NCI-H69 (cell line): ENCODE measurements around the gene C14orf93.
"Not testable (repeated sequence)": the region's sequence is repeated elsewhere in the genome, so short reads cannot be mapped to it uniquely, and the experiment has no call there.

Experiments
- DNase-seq: peaks from one replicate; lab custom pipeline; 2025; lab: John Stamatoyannopoulos, UW

The C14orf93 gene

DNA sequence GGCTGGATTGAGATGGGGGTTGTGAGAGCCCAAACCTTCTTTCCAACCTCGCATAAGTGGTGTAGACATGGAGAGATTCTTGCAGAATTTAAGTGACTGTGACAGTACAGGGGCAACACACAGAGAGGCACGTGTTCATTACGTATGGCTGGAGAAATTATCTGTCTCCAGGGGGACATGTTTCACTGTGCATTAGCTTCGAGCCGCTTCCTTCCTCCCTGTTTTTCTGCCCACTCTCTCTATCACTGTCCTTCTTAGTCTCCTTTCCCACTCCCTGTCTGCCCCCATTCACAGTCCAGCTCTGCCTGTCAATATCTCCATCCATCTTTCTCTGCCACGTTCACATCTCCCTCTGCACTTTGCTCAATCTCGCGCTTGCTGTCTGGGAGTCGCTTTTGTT is 11.5 kb upstream of the C14orf93 start:
- no peak for DNase-seq

DNA sequence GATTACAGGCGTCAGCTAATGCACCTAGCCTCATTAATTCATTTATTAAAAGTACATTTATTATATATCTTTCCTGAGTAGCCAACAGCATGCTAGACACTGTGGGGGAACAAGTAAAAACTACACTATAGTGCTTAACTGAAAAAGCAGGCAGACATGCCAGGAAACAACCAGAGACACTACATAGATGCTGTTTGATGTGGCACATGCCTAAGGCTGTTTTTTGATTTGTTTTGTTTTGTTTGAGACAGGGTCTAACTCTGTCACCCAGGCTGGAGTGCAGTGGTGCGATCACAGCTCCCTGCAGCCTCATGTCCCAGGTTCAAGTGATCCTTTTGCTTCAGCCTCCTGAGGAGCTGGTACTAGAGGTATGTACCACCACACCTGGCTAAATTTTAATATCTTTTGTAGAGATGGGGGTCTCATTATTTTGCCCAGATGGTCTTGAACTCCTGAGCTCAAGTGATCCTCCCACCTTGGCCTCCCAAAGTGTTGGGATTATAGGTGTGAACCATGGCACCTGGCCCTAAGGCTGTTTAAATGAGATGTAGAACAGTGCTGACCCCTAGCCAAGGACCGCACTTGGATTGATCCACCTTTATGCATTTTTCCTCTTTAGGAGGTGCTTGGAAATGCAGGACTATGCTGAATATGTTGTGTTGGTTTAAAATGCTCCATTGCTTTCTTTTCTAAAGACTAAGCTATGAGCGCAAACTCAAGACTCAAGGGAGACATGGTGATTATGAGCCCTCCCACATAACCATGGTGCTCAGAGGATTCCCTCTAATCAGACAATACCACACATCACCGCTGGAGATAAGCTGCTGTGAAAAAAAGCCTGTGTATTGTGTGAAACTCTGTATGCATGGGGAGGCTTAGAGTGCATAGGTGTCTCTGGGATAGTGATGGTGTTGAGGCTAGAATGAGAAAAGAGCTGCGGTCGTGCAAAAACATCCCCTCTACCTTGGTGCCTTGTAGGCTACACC is 10.5 kb upstream of the C14orf93 start:
- DNase-seq: no peak

DNA sequence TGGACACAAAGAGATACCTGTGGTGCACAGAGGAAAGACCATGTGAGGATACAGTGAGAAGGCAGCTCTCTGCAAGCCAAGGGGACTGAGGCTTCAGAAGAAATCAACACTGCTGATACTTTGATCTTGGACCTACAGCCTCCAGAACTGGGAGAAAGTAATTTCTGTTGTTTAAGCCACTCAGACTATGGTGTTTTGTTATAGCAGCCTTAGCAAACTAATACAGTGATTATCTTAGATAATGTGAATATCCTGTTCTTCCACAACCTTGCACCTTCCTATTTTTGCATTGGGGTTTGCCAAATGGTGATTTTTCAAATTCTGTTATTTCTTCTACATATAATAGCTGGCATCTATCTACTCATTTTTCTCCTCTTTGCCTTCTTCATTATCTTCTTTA is 8.2 kb upstream of the C14orf93 start:
- no peak for DNase-seq

DNA sequence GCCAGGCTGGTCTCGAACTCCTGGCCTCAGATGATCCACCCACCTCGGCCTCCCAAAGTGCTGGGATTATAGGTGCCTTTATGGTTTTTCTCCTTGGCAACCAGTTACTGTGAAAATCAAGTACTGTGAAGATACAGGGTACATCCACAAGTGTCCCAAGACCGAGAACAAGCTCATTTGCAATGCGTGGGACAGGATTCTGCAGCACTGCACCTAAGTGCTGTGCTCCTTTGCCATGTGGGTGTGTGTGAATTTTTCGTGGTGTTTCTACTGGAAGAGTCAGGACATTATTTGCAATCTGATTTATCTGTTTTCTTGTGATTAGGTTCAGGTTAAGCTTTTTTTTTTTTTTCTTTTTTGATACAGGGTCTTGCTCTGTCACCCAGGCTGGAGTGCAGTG is 7.1 kb upstream of the C14orf93 start:
- no peak for DNase-seq

DNA sequence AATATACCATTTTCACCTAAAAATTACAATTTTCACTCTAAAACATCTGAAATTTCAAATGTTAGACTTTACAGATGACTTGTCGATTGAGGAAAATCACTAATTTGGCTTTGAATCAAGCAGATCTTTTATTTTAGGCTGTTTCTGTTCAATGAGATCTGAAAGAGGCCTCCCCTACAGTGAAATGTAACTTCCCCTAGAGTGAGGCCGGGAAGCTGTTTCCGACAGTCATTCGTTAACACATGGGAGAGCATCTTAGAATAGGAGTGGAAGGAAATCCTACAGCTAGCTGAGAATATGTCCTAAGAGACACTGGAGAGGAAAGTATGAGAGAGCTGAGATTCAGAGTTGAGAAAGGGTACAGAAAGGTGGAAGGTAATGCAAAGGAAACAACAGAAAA is 5.7 kb upstream of the C14orf93 start:
- DNase-seq: no peak

DNA sequence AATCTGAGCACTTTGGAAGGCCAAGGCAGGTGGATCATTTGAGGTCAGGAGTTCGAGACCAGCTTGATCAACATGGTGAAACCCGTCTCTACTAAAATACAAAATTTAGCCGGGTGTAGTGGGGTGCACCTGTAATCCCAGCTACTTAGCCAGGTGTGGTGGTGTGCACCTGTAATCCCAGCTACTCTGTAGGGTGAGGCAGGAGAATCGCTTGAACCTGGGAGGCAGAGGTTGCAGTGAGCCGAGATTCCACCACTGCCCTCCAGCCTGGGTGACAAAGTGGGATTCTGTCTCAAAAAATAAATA is 3.8 kb upstream of the C14orf93 start:
- not testable (repeated sequence) for DNase-seq

DNA sequence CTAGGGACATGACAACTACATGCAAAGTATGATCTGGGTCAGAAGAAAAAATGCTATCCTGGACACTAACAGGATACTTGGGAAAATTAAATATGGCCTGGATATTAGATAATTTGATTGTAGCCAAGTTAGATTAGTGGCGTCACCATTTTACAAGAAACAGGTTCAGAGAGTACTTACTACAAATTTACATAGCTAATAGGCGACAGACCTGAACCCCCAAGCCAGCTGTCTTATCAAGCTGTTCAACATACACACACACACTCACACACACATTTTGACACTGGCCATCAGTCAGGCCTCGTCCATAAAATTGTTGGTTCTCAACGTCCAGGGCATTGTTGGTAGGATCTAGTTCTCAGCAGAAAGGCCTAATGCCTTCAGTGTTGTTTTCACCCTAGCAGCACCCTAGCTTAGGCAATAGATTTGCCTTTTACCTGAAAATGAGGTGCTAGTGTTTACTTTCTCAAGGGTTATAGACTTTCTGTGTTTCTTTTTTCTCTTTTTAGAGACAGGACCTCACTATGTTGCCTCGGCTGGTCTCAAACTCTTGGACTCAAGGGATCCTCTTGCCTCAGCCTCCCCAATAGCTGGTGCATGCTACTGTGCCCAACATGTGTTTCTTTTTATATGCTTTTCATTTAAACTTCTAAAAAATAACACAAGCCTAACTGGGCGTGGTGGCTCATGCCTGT is 3.3 kb upstream of the C14orf93 start:
- no peak for DNase-seq

DNA sequence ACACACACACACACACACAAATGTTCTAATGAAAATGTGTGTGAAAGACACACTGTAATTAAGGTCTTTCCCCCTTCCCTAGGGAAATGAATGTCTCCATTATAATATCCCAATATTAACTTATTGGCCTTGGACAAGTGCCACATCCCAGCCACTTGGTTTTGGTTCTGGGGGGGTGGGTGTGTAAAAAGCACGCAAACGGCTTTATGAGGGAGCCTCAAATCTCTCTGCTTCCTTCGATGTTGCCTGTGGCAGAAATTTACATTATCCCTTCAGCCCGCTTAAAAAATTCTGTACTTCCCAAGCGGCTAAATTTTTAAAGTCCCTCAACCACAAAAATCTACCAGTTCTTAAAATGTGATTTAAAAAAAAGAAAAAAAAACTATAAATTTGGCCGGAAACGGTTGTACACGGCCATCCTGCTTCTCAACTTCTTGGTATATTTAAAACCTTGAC is 432 bp downstream of the C14orf93 start:
- peak; percentile 88 for DNase-seq

DNA sequence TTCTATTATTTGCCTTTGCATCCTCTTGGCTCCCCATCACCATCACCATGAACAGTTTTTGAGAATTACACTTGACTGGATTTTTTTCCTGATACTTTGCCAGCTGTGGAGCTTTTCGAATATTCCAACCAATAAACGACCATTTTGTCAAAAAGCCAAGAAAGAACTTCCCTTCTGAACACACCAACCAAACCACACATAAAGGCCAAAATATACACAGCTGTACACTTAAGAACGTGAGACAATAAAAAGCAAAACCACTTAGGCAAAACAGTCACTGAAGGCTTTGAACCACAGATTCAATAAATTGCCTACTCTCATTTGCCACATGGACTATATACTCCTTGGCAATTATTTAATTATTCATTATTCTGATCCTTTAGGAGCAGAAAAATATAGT is 1.1 kb downstream of the C14orf93 start:
- DNase-seq: peak; percentile 56

DNA sequence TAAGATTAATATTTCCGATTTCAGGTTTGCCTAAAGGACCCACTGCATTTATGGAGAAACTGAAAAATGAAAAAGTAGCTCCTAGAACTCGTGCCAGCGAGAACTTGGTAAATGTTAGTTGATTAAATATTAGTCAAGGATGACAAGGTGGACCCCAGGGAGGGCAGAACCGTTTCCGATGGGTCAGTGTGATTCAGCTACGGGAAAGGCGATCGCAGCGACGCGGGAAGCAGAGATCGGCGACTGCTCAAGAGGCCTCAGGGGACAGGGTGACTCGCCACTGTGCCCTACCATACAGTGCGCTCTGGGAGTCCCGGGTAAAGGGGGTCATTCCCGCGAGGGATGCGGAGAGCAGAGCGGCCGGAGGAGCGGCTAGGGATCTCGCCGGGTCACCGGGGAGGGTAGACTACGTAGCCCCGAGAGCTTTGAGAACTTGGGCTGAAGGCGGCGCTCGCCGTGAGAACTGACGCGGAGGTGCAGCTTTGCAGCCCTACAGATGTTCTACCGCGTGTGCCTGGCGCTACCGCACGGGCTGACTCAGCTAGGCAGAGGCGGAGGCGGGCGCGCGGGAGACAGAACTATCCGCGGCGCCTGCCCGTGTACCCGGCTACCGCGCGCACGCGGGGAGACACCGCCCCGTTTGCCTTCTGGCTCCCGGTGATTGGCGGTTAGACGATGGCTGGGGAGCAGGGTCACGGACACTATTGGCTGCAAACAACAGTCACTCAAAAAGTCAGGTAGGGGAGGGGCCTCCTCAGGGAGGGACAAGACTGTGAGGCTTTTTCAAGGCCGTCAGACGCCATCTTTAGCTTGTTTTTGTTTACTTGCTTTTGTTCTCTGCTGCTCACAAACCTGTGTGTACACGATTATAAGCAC is 3.2 kb downstream of the C14orf93 start:
- DNase-seq: peak; percentile 99

DNA sequence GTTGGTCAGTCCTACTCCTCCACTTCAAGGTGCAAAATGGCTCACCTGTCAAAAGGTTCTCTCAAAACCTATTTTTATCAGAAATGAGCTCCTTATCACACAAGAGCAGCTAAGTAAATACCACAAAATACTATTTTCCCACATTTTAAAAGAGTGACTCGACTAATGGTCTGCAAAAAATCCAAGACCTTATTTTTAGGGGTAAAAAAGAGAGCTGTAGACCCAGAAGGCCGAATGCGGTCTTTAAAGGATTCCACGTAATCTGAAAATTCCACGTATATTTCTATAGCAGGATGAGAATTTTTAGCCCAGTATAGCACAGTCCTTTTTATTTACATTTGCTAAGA is 3.8 kb downstream of the C14orf93 start:
- peak; percentile 40 for DNase-seq

DNA sequence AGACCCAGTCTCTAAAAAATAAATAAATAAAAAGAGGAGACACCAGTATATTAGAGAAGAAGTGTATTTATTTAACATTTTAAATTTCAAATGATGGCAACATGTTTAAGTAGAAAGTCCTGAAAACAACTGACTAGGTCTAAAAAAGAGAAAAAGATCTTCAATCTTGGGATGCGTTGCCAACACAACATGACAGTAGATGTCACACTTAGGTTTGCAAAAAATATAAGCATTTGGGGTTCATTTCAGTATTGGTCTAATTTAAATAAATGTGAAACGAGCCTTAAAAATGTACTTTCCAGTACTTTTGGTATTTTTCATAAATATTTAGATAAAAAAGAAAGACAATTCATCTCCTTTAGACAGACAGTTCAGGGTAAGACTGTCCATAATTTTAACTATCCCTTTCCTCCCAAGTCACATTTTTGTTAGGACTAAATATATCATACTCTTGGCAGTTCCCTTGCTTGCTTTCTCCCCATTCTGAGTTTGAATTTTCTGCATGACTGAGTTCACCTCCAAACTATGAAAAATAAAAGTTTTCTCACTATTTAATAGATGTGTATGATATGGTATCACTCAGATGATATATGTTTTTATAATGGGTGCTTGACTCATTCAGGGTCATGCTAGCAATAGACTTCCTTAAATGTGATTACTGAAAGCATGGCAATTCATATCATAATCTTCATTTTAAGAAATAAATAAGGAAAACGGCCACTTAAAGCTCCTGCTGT is 4.3 kb downstream of the C14orf93 start:
- no peak for DNase-seq

DNA sequence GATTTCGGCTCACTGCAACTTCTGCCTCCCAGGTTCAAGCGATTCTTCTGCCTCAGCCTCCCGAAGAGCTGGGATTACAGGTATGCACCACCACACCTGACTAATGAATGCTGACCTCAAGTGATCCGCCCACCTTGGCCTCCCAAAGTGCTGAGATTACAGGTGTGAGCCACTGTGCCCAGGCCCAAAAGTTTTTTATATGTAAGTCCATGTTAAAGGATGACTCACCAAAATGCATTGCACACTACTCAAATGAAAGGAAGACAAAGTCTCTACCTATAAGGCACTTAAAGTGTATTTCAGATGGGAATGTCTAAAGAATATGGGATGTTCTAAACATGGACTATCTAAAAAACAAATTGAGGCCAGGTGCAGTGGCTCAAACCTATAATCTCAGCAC is 5.7 kb downstream of the C14orf93 start:
- DNase-seq: not testable (repeated sequence)

DNA sequence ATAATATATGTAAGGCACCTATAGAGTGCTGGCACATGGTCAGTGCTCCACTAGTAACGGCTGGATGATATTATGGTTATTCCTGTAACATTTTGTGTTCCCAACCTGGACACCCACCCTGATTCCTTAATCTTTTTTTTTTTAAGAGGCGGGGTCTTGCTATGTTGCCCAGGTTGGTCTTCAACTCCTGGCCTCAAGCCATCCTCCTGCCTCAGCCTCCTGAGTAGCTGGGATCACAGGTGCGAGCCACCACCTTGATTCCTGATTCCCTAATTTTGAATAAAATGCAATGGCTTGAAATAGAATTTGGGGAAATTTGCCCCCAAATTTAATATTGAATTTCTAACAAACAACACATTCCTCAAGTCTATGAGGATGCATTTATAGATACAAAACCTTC is 7.4 kb downstream of the C14orf93 start:
- no peak for DNase-seq

DNA sequence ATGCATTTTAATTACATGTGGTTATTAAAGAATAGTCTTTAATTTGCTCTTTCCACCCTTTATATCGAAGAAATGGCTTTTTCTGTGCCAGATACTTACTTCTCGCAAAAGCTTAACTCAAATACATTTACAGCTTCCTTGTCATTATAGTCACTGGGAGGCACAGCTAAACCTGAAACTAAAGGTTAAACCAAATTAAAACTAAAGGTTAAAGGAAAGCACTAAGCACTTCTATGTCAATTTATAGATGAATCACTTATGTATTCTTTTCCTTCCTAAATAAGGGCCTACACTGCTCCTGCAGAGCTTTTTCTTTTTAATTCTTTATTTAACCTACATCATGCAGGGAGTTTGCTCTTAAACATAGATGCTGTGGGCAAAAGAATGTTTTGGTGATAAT is 9.1 kb downstream of the C14orf93 start:
- DNase-seq: peak; percentile 31

DNA sequence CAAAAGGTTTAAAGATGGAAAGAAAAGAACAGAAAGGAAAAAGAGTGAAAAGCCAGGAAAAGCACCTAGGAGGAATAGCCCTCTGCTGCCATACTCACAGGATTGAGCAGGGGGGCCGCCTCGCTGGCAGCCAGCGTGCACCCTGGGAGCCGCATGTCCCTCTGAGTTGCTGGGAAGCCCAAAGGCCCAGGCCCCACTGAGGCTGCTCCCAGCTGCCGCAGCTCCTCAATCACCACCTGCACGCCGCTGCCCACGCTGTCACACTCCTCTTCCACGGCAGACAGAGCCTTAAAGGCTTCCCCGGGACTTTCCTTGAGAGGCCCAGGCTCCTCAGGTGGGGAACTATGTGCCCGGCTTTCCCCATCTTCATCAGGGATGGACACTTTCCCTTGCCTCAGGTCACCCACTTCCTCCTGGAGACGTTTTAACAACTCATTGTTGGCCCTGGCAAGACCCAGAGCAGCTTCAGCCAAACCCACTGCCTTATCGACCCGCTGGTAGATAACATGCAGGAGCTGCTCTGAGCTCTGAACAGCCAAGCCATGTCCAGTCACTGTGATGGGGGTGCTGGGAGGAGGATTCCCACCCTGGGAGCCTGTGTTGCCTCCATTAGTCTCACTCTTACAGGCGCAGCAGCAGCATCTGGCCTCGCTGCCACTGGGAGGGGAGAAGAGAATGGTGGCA is 11.5 kb downstream of the C14orf93 start:
- no peak for DNase-seq

DNA sequence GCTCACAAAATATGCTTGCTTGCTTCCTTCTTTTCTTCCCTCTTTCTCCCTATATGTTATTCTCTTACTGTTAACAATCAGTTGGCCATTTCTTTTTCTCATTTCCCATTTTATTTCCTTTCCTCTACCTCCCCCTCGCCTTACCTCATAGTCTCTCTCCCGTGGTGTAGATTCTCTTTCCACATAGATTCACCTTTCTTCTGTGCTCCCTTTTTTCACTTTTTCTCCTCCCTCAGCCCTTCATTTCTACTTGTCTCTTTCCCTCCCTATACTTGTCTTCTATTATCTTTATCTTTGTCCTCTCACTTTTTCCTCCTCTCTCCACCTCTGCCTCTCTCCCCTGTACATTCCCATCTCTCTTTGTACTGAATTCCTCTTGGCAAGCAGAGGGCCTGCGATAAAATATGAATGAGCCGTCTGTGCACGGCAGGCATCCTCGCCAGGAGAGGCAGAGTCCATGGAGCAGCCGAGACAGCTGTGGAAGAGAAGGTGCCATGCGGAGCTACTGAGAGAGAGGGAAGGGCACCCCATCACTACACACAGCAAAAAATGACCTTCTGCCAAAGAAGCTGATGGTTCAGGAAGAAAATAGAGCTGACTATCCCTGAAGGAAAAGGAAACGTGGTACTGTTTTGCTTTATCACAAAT is 12.1 kb downstream of the C14orf93 start:
- DNase-seq: peak; percentile 15

DNA sequence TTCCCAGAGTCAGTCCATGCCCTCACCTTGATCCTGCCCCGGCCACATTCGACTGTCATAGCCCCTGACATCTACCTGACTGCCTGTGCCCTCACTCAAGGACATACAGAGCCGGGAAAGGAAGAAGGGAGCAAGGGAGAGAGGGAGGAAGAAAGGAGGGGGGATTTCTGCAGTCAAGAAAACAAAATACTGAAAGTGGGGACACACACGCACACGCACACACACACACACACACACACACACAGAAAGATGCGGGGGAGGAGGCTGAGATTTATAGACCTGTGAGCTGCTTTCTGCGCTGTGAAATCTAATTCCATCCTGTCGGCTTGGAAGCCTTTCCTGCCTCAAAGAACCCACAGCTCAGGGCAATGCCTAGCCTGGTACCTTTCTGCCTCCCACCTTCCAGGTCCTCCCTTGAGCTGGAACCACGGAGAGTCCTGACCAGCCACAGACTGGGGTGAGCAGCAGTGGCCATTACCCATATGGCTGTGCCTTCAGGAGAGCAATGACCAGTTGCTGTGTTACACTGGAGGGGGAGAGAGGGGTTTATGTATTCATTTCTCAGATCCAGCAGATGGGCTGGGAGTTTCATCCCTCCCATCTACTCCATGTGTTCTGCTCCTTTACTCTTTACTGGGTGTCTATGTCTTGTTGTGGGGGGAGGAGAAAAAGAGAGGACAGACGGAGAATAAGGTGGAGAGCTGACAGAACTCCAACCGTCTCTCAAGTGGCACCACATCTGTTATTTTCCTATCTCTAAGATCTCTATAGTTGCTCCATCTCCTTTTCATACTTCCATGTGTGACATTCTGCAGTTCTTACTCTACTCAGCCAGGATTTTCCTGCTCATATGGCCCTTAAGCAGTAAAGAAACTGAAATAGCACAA is 12.9 kb downstream of the C14orf93 start:
- peak; percentile 56 for DNase-seq

DNA sequence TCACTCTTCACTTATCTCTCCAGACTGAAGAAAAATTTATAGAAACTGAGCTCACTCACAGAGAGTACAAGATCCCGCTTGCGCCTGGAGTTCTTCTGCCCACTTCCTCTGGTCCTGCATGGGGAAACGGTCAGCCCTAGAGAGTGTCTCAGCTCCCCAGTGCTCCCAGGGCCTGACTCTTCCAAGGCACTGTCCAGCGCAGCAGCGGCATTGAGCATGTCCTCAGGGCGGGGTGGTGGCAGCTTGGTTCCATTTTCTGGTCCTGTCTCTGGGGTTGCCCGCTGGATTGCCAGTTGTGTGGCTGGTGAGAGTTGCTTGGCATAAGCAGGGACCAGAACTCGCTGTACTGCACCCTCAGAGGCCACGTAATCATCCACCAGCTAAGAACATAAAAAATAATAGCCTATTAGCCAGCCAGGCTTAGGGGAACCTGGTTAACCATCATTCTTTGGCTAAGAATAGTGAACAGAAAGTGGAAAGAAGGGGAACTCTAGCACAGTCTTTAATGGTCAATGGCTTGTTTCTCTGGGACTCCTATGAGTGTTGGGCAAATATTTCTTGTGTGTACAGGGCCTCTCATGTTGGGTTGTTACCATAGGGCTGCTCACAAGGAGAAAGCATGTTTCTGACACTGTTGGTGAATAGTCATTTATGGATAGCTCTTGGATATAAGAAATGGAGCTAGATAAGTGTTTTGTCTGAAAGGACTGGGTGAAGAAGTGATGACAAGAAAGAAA is 13.9 kb downstream of the C14orf93 start:
- no peak for DNase-seq
